ENCODE measurements around the gene ZRSR2.
"Not testable (repeated sequence)": the region's sequence is repeated elsewhere in the genome, so short reads cannot be mapped to it uniquely, and the experiment has no call there.

The ZRSR2 gene

DNA sequence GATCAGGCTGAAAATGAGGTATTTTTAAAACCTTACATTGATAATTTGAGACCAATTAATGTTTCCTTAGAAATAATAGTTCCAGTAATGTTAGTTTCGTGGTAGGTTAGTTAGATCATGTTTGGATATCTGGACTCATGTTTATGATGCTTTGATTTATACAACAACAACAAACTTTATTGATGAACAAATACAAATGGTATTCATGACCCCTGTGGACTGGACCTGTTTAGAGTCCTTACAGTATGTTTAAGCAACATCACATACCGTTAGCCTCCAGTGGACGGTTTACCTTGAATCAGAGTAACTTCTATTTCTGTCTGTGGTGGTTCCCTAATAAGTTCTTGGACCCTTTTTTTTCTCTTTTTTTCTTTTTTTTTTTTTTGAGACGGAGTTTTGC, 18.0 kb downstream of the ZRSR2 start:
- DNase-seq, result no peak

DNA sequence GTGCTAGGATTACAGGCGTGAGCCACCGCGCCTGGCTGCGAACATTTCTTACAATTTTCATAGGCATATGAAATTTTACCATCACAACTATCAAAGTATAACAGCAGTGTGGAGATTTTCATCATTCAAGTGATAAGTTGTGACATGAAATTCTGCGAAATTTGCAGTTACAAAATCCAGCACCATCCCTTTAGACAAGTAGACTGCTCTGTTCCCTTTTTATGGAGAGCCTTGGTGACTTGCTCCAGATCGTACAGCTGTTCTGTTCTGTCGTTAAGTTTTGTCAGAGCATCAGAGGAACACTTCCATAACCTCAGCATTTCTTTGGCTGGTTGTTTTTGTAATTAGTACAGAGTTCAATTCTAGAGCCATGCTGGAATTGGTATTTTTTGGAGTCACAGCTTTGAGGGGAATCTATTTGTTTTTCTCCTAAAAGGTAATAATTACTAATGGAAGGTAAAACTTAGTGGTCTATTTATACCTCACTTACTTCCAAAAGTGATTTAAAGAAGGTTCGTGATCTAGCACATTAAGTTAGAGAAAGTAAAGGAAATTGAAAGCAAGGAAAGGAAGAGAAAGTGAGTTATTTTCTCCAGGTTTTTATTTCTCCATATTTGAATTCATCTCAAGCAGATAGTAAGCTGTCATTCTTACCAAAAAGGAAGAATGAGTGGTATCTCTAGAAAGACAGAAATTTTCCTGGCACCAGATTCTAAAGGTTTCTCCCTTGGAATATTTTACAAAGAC, 22.1 kb downstream of the ZRSR2 start:
- DNase-seq, result no peak

DNA sequence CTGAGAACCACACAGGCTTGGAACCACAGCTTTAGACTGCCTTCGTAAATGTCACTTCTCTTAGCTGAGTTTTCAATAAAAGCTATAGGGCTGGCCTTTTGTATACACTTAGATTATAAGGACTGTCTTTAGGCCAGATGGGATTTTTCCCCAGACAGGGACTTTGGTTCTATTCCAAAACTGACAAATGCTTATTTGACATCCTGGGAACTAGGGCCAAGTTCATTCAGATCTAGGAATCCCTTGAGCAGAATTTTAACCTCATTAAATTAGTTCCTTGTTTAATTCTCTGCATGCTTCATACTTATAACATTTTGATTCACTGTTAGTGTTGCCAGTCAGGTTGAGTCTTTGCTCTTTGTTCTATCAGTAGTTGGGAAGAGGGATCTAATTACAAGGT, 23.1 kb downstream of the ZRSR2 start:
- DNase-seq, result no peak

DNA sequence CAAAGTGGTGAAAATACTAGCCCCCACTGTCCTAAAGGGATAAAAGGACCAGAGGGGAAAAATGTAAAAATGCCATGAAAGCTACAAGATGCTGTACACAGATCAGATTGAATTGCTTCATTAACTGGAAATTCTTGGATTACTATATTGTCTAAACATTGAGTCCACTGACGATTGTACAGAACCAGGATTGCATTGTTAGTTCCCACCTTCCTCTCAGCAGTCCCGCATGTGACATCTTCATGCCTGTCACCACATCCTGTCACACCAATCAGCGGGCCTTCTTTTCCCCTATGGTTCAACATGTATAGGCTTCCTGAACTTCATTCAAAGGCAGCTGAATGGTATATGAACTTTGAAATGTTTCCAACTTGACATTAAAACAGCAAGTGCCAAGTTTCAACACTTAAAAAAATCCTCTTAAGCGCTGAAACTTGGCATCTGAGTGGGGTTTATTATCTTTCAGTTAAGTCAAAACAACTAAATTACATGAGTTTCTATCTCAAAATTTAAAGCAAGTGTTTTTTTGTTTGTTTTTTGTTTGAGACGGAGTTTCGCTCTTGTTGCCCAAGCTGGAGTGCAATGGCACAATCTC, 24.6 kb downstream of the ZRSR2 start:
- no peak for DNase-seq

DNA sequence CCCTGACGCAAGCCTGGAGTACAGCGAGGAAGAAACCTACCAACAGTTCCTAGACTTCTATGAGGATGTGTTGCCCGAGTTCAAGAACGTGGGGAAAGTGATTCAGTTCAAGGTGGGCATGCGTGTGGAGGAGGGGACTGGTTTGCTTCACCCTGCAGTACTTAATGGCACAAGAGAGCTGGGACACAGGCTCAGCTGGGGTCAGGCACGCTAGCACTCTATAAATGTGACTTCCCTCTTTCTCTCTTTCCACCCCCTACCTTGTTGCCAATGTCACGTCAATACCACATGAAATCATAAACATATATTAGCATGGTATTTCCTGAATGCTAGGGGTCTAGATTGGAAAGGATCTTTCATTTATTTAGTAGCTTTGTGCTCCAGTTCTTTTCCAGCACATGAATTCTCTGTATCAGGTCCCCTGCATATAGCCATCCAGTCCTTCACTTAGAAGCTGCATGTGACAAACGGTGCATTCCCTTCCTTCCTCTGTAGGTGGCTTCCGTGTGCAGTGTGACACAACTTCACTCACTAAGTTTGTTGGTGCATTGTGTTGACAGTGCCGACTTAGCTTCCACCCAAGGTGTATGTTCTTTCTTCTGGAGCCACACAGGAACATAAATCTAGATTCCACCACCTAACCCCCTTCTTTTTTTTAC, 25.6 kb downstream of the ZRSR2 start:
- DNase-seq, result no peak

DNA sequence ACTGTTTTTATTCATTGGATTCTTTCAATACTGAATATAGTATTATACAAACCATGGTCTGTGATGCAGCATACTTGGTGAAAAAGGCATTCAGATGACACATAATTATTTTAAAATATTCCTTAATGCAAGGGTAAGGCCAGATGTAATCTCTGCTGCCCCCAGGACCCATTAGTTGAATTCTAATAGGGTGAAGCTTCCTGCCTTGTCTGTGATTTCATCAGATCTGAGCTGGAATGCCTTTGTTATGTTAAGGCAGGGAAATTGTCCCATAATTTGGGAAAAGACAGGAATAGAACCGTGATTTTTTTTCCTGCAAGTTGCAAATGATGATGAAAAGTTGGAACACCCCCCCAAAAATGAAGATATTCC, 26.1 kb downstream of the ZRSR2 start:
- no peak for DNase-seq

DNA sequence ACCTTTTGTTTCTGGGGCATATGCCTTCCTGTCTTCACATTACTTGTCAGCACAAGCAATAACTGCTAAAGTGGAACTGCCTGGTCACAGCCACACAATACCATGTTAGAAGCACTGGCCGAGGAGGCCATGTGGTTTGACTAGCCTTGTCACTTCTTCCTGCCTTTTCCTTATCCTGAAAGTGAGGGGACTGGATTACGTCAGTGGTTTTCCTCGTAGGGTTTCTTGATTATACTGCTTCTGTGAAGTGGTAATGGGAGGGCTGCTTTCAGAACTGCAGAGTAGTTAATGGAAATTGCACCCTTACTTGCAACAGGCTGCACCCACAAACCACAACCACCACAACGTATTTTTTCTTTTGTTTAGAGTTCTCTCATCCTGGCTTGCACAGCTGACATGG, 26.6 kb downstream of the ZRSR2 start:
- DNase-seq, result no peak

DNA sequence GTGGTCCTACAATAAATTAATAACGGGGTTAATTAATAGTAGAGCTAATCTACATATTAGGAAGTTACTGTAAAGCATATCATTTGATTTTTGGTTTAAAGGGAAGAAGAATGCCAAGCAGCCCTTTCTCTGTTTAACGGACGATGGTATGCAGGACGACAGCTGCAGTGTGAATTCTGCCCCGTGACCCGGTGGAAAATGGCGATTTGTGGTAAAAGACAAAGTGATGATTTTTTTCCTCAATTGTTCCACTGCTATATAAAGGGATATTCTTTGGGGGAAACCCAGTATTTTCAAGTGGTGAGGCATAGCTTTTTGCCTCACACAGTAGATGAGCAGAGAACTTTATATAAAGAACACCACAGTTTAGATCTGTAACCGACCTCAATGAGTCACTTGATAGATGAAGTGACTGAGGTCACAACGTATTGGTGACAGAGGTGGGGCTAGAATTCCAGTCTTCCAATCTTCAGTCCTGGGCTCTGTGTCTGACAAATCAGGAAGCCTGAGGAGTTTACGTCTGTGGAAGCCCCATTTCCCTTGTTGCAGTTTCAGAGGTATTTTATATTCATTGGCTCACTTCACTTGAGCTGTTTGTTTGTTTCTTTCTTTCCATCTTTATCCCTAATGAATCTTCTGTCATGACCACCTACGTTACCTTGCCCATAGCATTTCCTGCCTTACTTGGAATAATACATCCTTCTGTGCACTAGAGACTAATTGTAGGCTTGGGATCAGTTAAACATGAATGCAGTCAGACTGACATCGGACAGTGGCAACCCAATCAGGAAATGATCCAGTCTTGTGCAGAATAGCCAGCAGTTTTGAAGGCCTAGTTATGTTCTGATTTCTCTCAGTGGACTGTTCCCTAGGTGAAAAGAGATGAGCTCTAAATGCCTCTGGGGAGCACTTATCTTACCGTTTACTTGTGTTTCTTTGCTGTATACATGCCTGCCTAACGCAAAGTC, 30.1 kb downstream of the ZRSR2 start:
- no peak for DNase-seq

DNA sequence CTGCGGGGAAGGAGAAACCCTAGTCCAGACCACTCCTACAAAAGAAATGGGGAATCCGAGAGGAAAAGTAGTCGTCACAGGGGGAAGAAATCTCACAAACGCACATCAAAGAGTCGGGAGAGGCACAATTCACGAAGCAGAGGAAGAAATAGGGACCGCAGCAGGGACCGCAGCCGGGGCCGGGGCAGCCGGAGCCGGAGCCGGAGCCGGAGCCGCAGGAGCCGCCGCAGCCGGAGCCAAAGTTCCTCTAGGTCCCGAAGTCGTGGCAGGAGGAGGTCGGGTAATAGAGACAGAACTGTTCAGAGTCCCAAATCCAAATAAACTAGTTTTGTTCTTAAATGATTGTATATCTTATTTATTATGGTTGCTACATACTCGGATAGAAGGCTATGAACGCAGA, 32.6 kb downstream of the ZRSR2 start:
- no peak for DNase-seq

DNA sequence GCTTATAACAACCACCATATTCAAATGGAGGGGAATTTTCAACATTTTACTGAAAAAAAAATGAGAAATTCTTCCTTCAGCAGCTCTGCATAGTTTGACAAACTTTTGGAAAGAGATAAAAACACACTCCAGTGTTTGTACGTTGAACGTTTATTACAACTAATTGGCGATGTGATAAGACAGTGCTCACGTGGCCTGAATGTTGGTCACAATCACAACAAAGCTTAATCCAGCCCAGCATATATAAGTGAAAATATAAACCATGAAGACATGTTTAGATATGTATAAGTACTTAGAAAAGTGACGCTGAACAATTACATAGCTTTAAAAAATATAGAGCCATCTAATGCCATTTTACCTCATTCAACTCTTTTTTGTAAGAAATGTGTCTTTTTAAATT, 35.7 kb downstream of the ZRSR2 start:
- no peak for DNase-seq

DNA sequence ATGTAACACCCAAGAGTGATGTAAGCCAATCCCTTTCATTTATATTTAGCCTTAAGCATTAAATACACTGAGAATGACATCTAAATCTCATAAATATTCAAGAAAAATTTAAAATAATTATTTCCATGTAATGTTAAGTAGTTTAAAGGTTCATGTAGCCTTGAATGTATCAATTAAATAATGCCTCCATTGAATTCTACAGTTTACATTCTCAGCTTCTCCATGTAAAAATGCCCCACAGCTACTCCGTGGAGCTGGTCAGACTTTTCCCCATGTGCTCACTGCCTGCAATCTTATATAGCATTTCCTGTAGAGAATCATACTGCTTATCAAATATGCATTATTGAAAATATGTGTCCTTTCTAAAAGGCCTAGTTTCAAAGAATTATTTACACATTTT, 38.9 kb downstream of the ZRSR2 start:
- DNase-seq, result no peak

DNA sequence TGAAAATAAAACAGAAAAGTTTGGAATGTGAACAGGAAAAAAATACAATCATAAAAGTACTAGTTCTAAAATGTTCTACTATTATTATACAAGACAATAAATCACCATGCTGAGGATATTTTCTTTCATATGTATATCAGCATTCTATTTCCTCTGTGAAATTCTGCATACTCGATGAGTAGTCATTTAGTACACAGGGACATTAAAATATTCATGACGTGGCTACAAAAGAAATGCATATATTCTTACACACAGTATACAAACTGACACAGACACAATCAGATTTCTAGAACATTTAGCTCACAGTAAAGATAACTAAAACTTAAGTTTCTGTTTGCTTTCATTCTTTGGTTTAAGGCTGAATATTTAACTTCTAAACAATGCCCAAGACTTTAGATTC, 41.1 kb downstream of the ZRSR2 start:
- DNase-seq, result not testable (repeated sequence)

DNA sequence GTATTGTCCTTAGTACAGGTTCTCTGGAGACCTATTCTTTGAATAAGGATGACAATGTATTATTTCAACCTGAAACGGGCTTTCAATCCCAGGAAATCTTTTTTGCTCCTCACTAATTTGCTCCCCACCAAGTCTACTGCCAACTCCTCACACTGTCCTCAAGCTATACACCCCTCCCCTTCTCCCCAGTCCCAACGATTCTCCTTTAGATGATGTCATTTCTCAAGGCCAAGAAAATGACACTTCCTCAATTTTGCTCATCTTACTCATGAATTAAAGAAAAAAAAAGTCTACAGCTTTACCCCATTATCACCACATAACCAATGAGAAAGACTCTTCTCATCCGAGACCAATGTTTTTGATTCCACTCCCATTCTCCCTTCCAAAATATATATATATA, 43.8 kb downstream of the ZRSR2 start:
- no peak for DNase-seq

DNA sequence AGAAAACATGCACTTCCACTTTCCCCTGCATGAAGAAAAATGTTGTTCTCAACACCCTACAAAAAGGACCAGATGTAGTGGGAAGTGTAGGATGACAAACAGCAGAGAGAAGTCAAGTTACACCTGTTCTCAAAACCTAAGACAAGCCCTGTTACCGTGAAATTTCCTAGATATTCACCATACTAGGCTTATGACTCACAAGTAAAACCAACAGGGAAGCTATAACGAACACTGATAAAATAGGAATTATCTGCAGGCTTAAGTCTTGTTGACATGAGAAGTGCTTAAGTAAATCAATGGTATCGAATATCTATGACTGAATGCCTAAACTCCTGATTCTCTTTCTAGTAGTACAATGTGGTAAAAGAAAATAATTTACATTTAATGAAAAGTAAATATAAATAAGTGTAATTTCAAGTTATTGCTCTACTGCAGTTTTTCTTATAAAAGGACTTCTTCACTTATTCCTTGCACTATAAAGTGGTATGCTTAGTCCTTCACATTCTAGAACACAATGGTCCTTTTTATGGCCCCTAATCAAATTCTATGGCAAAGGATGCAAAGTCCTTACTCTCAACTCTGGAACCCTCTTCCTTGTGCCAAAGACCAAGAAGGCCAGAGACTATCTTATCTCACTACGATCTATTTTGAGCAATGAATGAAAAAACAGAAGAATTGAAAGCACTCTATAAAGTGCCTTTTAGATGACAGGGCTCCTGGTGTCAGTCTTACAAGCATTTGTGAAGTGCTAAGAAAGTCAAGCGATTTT, 44.7 kb downstream of the ZRSR2 start:
- DNase-seq, result no peak

DNA sequence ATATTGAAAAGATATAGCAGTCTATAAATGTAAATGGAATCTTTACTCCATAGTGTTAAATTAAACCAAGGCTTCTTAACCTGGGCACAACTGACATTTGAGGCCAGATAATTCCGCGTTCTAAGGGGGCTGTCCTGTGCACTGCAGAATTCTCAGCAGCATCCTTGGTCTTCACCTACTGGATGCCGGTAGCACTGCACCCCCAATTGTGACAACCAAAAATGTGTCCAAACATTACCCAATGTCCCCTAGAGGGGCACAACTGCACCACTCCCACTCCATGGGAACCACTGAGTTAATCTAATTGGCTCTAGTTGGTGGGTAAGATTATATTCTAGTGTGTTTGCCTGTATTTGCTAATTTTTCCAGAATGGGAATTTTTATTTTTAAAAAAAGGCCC, 47.7 kb downstream of the ZRSR2 start:
- DNase-seq, result no peak

DNA sequence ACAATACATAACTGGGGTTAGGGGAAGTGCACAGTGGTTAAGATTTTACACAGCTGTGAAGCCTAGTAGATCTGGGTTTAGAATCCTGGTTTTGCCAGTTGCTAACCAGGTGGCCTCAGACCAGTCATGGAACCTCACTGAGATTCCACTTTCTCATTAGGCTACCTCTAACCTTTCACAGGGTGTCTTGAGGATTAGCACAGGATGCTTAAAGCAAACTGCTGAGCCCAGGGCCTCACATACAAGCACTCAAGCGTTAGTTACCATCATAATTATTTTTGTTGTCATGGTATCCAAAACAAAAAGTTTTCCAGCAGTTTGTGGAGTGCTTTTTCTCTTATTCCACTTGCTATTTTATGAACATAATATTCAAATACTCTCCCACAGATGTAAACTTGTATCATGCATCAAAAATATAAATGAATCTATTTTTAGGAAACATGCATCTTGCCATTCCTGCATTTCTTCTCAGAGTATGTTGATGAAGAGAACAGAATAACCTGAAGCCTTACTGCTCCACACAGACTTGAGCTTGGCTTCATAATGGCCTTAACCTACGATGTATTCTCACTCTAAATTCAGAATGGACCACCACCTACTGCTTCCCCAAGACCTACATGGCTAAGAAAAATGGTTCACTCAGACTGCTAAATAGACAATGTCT, 51.7 kb downstream of the ZRSR2 start:
- DNase-seq, result no peak

DNA sequence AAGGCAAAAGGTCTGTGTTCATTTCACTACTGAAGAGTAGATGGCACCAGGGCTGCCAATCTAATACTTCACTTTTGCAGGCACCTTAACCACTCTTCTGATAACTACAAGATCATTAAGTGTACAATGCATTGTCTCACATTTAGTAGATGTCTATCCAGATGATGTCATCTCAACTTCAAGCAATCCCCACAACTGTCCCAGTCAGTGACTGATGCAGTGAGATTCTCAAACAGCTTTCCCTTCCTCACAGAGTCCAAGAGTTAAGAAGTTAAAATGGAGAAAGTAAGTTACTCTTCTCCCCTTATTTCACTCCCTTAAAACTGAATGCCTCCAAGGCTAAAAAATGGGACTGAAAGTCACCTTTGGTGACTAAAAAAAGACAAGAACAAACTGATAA, 53.7 kb downstream of the ZRSR2 start:
- no peak for DNase-seq

DNA sequence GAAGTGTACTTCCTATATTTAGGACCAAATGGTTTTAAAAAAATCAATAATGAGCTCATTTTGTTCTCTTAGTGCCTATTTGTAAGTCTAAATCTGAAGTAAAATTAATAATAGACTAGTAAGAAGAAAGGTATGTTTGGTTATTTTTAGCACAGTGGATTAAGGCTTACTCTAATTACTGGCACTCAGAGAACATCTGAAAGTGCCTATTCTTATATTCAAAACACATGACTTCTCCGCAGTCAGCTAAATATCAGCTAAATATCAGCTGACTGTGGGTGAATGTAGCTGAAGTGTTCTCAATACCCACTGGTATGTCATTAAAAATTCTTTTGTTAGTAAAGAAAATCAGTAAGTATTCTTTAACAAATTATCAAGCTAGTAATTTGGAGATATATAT, 58.3 kb downstream of the ZRSR2 start:
- no peak for DNase-seq

DNA sequence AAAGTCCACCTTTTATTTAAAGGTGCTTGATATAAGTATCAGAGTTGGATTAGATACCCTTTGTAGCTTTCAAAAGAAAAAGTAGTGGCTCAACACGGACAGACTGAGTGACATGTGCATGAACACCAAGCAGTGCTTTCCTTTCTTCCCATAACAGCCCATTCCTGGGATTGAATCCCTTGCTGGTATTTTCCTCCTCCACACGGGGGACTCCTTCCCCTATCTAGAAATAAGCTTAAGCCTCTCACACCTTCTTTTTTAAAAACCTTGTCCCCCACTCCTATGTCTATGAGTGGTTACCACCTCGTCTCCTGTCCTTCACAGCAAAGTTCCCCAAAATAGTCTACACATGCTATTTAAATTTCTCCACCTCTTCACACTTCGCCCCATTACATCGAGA, 59.3 kb downstream of the ZRSR2 start:
- DNase-seq, result no peak

DNA sequence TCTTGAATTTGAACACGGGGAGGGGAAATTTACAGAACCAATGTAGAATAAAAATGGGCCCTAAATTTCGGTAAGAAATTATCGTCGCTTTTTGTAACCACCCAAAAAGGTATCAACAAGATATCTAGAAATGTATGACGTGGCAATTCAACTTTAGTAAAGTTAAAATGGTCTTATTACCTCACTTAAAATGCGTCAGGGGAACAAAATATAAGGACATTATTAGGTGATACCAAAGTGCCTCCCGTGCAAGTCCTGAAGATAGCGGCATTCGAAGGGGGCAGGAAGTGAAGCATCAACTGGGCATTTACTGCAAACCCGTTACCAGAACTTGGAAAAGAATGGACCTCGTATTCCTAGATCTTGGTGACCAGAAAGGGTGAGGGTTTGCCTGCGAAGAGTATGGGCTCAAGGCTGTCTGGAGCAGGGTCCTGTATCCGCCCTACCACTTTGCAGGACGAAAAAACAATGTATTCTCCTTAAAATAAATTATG, 63.3 kb downstream of the ZRSR2 start:
- no peak for DNase-seq

DNA sequence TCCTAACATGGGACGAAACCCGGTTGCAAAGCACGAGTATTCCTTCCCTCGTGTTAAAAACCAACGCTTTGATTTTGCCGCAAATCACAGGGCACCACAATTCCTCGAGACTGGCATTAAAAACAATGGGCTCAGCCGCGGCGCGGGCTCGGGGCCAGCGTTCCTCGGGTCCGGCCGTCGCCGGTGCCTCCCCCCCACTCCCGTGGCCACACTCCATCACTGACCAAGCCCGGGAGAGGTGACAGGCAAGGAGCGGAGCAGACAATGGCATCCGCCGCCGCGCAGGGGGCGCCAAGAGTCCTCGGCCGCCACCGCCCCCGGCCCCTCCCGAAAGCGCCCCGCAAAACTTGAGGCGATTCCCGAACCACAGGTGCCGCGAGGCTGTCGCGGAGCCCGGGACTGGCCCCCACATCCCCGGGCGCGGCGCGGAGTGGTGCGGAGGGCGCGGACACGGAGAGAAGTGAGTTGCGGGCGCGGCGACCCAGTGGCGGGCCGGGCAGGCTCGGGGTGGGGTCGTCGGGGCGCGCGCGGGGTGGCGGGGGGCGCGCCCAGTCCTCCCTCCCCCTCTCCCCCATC, 63.9 kb downstream of the ZRSR2 start:
- peak; percentile 38 for DNase-seq

Measured in stimulated activated CD4-positive, alpha-beta T cell treated with anti-CD3 and anti-CD28 coated beads, Interleukin-4, amount 100 ng/mL, for 1 hour (primary cell).